ENCODE measurements around the gene MYCBP2. TPM values are rescaled to one million over a fixed set of nuclear protein-coding genes. Genes with fewer than 3 reads are reported as not detected.

Gene MYCBP2
- total RNA-seq, 2 experiments from 2014 or later = 121 to 125 TPM

DNA sequence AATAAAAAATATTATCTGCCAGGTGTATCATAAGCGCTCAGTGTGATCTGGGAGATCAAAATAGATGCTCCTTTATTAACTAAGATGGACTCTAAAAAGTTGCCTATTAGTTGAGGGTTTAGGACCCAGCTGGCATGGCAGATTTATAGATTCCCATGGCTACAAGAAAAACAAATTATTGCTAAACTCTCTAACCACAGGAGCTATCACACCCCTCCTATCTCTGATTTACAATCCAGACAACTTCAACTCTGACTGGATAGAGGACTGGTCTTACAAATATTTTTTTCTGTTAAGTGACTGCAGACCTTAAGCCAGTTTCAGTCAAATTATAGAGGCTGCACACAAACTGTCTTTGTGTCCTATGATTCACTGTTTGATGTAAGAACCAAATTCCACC, 45.4 kb upstream of the MYCBP2 start:
- POLR2A ChIA-PET = interaction anchor here (1.6 kb wide), 1 partner anchor 17 kb away, joined by 3 read pairs; no protein-coding TSS in a partner anchor

DNA sequence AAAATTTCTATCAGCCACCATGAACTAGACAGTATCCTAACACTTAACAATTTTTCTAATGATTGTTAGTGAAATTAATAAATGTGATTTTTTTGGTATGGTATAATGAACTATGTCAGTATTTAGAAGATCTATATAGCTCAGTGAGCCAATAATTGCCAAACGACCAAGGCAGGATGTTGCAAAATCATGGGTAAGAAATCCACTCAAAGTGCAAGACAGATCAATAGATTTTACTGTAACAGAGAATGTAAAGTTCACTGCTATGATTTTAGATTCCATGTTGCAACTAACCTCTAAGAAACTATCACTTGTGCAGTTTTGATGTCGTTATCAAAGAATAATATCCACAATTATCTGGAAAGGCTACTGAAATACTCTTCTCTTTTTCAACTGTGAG, 44.0 kb upstream of the MYCBP2 start:
- POLR2A ChIA-PET = interaction anchor here (2.1 to 2.8 kb wide), 2 partner anchors 9 to 41 kb away, joined by 5 to 7 read pairs; no protein-coding TSS in a partner anchor
- H3K4me1 ChIP-seq (ENCODE audit: insufficient read depth, low read length, poor library complexity, severe bottlenecking) = no peaks in the 10 kb centered on the region

More for the DNA sequence above, 45.4 kb upstream of the MYCBP2 start:
- H2AFZ ChIP-seq (ENCODE audit: low read length) = no peak overlapping the region
- H3K36me3 ChIP-seq (ENCODE audit: insufficient read depth, low read length) = no peaks in the 10 kb centered on the region
- no peaks in the 10 kb centered on the region for H3K9me2 ChIP-seq (ENCODE audit: insufficient read depth, low read length)
- BruUV-seq (replicated peaks) = no TSS peak
- no peaks in the 10 kb centered on the region for H3K79me2 ChIP-seq (ENCODE audit: insufficient read depth, low read depth, low read length)
- no peaks in the 10 kb centered on the region for H4K20me1 ChIP-seq (ENCODE audit: insufficient read depth, low read length)
- H3K9me3 ChIP-seq (ENCODE audit: low read length) = no peaks in the 10 kb centered on the region
- H3K4me1 ChIP-seq (ENCODE audit: insufficient read depth, low read length, poor library complexity, severe bottlenecking) = no peaks in the 10 kb centered on the region
- intact Hi-C loops (cut with micrococcal nuclease; ENCODE audit: unreplicated experiment) = no loop called here
- no peak overlapping the region for H3K4me2 ChIP-seq (ENCODE audit: low read length)
- TF ChIP-seq, protein P1, sequence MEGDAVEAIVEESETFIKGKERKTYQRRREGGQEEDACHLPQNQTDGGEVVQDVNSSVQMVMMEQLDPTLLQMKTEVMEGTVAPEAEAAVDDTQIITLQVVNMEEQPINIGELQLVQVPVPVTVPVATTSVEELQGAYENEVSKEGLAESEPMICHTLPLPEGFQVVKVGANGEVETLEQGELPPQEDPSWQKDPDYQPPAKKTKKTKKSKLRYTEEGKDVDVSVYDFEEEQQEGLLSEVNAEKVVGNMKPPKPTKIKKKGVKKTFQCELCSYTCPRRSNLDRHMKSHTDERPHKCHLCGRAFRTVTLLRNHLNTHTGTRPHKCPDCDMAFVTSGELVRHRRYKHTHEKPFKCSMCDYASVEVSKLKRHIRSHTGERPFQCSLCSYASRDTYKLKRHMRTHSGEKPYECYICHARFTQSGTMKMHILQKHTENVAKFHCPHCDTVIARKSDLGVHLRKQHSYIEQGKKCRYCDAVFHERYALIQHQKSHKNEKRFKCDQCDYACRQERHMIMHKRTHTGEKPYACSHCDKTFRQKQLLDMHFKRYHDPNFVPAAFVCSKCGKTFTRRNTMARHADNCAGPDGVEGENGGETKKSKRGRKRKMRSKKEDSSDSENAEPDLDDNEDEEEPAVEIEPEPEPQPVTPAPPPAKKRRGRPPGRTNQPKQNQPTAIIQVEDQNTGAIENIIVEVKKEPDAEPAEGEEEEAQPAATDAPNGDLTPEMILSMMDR (conservative IDR thresholded peaks at IDR 0.05; ENCODE audit: low read length) = no peak
- no peak overlapping the region for H3K4me3 ChIP-seq (ENCODE audit: low read depth, low read length, poor library complexity, severe bottlenecking)
- no peak overlapping the region for H3K27ac ChIP-seq (ENCODE audit: low read depth, low read length, poor library complexity, severe bottlenecking)
- DNase-seq (ENCODE audit: low spot score) = no peak
- CTCF ChIA-PET (ENCODE audit: unreplicated experiment) = no interaction called here

DNA sequence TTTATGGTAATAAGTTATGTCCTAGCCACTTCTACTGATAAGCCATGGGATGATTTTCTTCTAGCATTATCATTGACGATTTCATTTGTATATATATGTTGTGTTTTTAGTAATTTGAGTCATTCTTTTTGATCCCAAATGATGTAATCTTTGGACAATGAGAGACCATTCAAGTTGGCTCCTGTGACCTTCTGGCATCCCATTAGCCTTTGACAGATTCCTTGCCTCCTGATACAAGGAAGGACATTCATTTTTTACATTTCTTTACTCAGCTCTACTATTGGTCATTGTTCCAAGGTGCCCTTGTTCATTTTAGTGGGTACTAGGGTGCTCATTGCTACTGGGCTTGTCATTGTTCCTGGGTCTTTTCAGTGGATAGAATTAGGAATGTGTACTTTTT, 35.3 kb upstream of the MYCBP2 start:
- Histone ChIP-seq H2AFZ (ENCODE audit: low read length) (no peak overlapping the region), H3K27ac (ENCODE audit: low read depth, low read length, poor library complexity, severe bottlenecking) (no peak overlapping the region), H3K36me3 (ENCODE audit: insufficient read depth, low read length) (no peaks in the 10 kb centered on the region), H3K4me3 (ENCODE audit: low read depth, low read length, poor library complexity, severe bottlenecking) (no peak overlapping the region), H3K9me3 (ENCODE audit: low read length) (no peaks in the 10 kb centered on the region), H3K4me2 (ENCODE audit: low read length) (no peak overlapping the region), H4K20me1 (ENCODE audit: insufficient read depth, low read length) (no peaks in the 10 kb centered on the region), H3K9me2 (ENCODE audit: insufficient read depth, low read length) (no peaks in the 10 kb centered on the region; the same call in 1 of the 2 replicates), H3K79me2 (ENCODE audit: insufficient read depth, low read depth, low read length) (no peaks in the 10 kb centered on the region), H3K4me1 (ENCODE audit: insufficient read depth, low read length, poor library complexity, severe bottlenecking) (no peaks in the 10 kb centered on the region)
- no peak for DNase-seq (ENCODE audit: low spot score)
- intact Hi-C loops (cut with micrococcal nuclease; ENCODE audit: unreplicated experiment) = no loop called here
- no TSS peak for BruUV-seq (replicated peaks)
- TF ChIP-seq, protein P1 (conservative IDR thresholded peaks at IDR 0.05; ENCODE audit: low read length) = no peak
- no peak for TF ChIP-seq EZH2phosphoT487 (IDR thresholded peaks at IDR 0.05; ENCODE audit: borderline replicate concordance, low read depth, low read length)
- ChIA-PET CTCF (ENCODE audit: unreplicated experiment) (no interaction called here), POLR2A (interaction anchor here (0.6 to 1.7 kb wide), 8 partner anchors 9 to 115 kb away, joined by 3 to 6 read pairs (median 4); partner anchors contain the start of gene MYCBP2)

More for the DNA sequence above, 44.0 kb upstream of the MYCBP2 start:
- H2AFZ ChIP-seq (ENCODE audit: low read length) = no peak overlapping the region
- no peaks in the 10 kb centered on the region for H3K9me3 ChIP-seq (ENCODE audit: low read length)
- H3K4me2 ChIP-seq (ENCODE audit: low read length) = no peak overlapping the region
- no peak for TF ChIP-seq EZH2phosphoT487 (IDR thresholded peaks at IDR 0.05; ENCODE audit: borderline replicate concordance, low read depth, low read length)
- TF ChIP-seq, protein P1 (conservative IDR thresholded peaks at IDR 0.05; ENCODE audit: low read length) = no peak
- no peak for DNase-seq (ENCODE audit: low spot score)
- no peak overlapping the region for H3K4me3 ChIP-seq (ENCODE audit: low read depth, low read length, poor library complexity, severe bottlenecking)
- intact Hi-C loops (cut with micrococcal nuclease; ENCODE audit: unreplicated experiment) = no loop called here
- H3K27ac ChIP-seq (ENCODE audit: low read depth, low read length, poor library complexity, severe bottlenecking) = no peak overlapping the region
- CTCF ChIA-PET (ENCODE audit: unreplicated experiment) = no interaction called here
- H3K9me2 ChIP-seq (ENCODE audit: insufficient read depth, low read length) = no peaks in the 10 kb centered on the region
- H3K36me3 ChIP-seq (ENCODE audit: insufficient read depth, low read length) = no peaks in the 10 kb centered on the region
- no peaks in the 10 kb centered on the region for H3K79me2 ChIP-seq (ENCODE audit: insufficient read depth, low read depth, low read length)
- no peaks in the 10 kb centered on the region for H4K20me1 ChIP-seq (ENCODE audit: insufficient read depth, low read length)
- no TSS peak for BruUV-seq (replicated peaks)

Measured in OCI-LY7 (cell line).